K562 treated with DMSO at 1 percent for 4 hours (cell line): Measurements from ENCODE around the gene ZNF837. TPM values are rescaled to one million over a fixed set of nuclear protein-coding genes. Genes with fewer than 3 reads are reported as not detected.

Experiments
- total RNA-seq: library from RNA; unstranded; fragments of 300-600 nt; gene quantifications from 2 replicates; pipeline ENCODE4 v1.2.3, GENCODE V29; 2022; ENCODE audit not compliant: insufficient read depth

ZNF837 gene
- total RNA-seq = 2.8 and 6.2 TPM in 2 replicates

DNA sequence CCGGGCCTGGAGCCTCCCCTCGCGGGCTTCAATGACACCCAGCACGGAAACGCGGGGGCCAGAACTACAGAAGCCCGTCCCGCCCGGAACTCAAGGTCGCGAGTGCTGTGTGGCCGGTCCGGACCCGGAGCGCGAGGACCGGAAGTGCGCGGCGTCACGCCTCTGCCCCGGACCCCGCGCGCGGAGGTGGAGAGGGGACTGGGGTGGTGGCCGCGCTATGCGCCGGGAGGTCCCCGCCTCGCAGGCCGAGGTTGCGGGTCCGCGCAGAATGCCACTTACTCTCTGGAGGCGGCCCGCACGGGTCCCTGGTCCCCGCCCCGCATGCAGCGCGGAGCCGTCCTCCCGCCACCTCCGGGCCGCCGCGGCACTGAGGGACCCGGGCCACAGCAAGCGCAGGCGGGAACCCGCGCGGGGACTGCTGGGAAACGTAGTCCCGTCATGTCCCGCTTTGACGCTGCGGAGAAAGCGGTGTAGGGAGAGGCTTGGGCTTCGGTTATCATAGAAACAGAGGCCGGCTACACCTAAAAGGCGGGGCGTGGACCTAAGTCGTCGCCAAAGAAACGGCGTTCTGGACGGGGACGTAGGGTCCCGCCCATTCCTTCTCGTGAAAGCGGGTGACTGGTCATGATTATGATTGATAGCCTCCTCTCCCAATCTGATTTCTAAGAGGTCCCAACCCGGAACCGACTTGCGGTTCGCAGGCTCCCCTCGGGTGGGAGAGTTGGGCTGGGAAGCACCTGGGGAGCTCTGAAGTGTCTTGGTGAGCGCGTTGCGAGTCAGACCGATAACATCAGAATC is at the start of gene ZNF837:
Gene ZNF837 (minus strand): TSS at position 369 of the 798 bp plus-strand sequence. CDS start 11,698 bp downstream, outside the sequence.

DNA sequence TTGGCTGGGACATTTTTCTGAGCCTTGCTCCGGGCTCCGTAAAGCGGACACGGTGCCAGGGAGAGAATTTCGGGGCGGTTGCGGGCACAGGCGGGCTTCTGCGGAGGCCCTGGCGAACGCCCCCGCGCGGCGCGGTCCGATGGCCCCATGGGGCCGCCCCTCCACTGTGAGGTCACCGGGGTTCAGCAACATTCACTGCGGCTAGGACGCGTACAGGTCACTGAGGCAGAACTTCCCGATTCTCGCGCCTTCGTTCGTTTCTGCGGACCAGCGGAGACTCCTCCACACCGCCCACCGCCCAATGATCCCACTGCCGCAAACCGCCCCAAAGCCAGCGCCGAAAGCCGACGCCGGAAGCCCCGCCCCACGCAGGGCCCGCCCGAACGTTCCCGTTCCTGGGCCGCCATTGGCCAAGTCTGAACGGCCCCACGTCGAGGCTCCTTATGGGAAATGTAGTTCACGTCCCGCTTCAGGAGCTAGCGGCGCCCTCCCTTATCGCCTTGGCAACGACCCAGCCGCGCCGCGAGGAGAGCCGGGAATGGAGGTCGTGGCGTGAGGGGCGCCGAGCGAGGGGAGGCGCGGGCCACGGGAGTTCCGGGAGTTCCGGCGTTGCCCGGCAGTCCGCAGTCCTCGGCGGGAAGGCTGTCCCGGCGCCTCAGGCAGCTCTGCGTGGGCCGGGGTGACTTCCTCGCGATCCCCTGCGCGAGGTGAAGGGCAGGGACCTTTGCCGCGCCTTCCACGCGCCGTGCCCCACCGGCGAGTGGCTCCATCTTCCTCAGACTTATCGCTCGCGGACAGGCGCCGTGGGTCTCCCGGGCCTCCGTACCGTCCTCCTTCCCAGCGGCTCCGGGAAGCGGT is 27.6 kb upstream of the ZNF837 start, which contains the start of gene ZNF584:
Gene ZNF584 (plus strand): TSS at position 498 of the 858 bp plus-strand sequence. CDS start 499 bp downstream, outside the sequence.

DNA sequence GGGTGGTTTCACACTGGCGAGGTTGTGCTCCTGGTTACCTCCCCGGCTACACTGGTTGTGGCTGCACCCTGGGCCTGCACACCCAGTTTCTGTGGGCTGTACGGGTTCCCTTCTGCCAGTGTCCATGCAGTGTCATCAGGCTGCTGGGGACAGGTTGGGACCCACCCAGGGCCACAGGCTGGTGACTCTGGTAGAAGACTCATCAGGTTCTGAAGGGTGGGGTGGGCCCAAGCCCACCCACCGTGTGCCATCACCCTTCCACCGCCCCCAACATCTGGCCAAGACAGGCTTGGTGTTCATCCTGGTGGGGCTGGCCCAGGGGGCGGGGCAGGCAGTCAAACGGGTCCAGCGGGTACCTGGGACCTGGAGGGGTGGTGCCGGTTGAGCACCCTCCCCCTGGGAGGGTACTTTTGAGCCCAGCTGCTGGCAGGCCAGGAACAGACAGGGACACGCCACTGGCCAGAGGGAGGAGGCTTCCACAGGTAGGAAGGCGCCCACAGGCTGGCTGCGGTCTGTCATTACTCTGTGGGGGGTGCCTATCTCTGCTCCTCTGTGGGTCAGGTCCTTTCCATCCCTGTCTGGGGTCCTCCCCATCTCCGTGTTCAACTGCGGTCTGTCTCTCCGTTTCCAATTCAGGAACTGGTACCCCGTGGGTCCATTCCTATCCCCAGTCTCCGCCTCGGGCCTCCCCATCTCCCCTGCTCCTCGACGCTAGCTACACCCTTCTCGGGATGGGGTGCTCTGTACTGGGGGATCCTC is 14.6 kb upstream of the ZNF837 start, which contains the start of gene RNF225:
Gene RNF225 (plus strand): TSS at position 437 of the 759 bp plus-strand sequence. CDS start 434 bp downstream, outside the sequence.

DNA sequence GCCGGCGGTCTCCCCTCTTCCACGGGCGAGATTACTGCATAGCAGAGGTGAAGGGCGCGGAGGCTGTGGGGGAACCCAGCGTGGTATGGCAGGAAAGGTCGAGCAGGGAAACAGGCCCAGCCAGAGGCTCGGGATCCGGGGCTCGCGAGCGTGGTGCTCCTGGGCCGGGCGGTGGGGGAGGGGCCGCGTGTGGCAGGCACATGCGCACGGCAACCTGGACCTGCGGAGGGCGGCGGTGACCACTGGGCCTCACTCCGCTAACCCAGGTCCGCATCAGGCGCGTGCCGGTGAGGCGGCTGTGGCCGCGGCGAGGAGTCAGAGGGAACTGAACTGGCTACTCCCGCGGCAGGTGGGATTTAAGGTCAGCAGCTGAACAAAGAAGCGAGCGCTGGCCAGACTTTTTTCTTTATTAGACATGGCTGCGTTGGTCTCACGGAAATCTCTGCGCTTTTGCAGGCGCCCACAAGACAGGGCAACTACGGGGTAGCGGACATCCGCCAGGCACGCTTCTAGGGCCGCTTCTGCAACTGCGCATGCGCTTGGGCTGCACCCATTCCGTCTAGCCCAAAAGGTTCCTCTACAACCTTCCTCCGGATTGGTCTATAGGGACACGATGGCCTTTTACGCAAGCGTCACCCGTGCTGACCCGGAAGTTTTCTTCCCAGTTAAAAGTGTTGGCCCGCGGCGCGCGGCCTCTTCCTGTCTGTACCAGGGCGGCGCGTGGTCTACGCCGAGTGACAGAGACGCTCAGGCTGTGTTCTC is 5.9 kb upstream of the ZNF837 start, which contains the start of gene RPS5:
Gene RPS5 (plus strand): TSS at position 694 of the 762 bp plus-strand sequence. CDS start 869 bp downstream, outside the sequence.

DNA sequence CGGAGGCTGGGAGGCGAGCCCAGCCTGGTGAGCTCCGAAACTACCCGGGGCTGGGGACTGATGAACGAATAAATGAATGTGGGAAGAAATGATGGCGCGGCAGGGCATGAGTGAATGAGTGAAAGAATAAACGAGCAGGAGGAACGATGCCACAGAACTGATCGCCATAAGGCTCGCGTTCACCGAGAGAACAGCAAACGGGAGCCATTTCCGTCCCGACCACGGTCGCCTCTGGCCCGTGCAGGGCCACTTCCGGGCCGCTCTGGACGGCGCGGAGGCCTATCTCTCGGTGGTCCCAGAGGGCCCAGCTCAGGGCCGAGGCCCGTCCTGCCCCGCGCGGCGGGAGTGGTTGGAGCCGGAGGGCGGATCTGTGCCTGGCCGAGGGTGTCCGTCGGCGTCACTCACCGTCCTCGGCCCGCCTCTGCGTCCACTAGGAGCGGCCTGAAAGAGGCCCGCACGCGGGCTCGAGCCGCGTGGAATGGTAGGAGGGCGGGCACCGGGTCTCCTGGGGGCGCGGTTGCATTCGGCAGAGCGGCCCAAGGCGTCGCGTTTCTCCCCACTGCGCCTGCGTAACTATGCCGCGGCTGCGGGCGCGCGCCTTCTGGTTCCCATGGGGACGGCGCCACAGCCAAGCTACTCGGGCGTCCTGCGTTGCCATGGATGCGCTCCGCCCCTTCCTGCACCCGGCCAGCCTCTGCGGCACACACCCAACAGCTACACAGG is 18.4 kb downstream of the ZNF837 start, which contains the start of gene ZNF497:
Gene ZNF497 (minus strand): TSS at position 480 of the 723 bp plus-strand sequence. CDS start 5,116 bp downstream, outside the sequence.

DNA sequence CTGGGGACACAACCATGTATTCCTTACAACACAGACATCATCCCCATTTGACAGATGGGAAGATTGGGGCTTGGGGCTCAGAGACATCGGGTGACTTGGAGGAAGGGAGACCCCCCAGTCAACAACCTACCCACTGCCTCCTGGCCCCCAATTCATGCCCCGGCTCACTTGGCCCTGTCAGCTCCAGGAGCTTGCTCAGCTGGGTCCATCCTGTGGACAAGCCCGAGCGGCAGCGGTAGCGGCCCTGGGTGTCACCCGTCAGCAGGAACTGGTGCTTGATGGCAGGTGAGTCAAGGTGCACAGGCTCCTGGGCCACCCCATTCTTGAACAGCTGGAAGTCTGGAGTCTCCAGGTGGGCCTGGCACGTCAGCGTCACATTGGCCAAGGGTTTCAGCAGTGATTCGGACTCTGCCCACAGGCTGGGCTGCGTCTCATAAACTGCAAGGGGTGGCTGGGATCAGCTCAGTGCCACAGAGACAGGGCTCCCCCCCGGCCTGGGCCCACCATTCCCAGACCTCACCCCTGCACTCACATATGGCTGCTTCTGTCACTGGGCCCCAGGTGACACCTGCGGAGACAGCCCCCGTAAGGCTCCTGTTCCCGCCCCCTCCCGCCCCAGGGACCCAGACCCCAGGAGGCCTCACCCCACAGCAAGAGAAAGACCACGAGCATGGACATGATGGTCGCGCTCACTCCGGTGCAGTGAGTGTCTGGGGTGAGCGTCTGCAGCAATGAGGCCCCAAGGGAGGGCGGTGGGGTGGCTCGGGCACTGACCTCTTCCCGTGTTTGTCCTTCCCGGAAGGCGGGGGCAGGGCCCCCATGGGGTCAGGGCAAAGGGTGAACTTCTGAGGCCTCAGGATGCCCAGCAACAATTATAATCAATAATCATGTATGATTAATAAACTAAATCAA is 27.8 kb downstream of the ZNF837 start, which contains the start of gene A1BG:
Gene A1BG (minus strand): TSS at position 733 of the 912 bp plus-strand sequence. CDS start 55 bp downstream, at position 678.

DNA sequence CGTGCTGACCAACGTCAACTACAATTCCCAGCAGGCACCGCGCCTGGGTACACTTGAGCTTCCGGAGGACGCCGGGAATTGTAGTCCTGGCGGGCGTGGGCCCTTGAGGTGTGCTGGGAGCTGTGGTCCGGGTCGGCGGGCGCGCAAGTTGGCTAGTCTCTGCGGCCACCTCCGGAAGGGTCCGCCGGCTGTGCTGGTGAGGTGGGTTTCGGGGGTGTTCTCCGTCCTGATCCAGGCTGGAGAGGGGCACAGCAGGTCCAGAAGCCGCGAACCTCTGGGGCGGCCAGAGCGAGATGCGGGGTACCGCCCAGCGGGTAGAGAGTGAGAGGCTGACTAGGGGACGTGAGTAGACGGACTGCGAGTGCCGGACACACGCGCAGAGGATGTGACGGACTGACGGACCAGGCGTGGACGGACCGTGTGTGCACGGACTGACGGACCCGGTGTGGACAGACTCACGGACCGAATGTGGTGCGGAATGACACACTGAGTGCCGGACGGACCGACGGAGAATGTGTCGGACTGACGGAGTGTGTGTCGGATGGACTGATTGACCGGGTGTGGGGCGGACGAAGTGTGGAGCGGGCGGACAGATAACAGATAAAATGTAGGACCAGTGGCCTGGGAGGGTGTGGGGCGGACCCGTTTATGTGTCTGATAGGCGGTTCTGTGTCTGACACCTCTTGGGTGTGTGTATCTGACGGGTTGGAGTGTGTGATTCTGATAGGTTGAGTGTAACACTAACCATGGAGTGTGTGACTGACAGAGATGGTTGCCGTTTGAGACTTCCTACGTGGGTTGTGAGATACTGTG is 53.7 kb downstream of the ZNF837 start, which contains the start of gene ZSCAN22:
Gene ZSCAN22 (plus strand): TSS at position 81 of the 813 bp plus-strand sequence. CDS start 7,809 bp downstream, outside the sequence.

Other genes starting within 250 kb of the ZNF837 start
- 1.5 and 2.4 TPM in 2 replicates for gene ZNF329, start 230.2 kb downstream of the ZNF837 start, total RNA-seq
- gene ZNF274, start 198.0 kb downstream of the ZNF837 start, total RNA-seq = 34.3 and 35.2 TPM in 2 replicates
- 20.9 and 27.5 TPM in 2 replicates for gene ZNF544, start 152.1 kb downstream of the ZNF837 start, total RNA-seq
- gene ZNF8, start 102.1 kb downstream of the ZNF837 start, total RNA-seq = 1.7 and 1.8 TPM in 2 replicates
- 94.2 and 122 TPM in 2 replicates for gene ERVK3-1, start 75.7 kb downstream of the ZNF837 start, total RNA-seq
- 1.7 and 2.7 TPM in 2 replicates for gene ZSCAN22, start 54.0 kb downstream of the ZNF837 start, total RNA-seq
- gene A1BG, start 27.5 kb downstream of the ZNF837 start, total RNA-seq = 17.9 and 43.1 TPM in 2 replicates
- gene ZNF497, start 18.3 kb downstream of the ZNF837 start, total RNA-seq = 4.4 and 4.6 TPM in 2 replicates
- gene RPS5, start 6.2 kb upstream of the ZNF837 start, total RNA-seq = 5,644 and 6,167 TPM in 2 replicates
- gene RNF225, start 14.6 kb upstream of the ZNF837 start, total RNA-seq = 1.1 TPM in 1 of 2 replicates, not detected in the other
- gene ZNF584, start 27.6 kb upstream of the ZNF837 start, total RNA-seq = 11.1 and 12.3 TPM in 2 replicates
- 0.78 and 1.5 TPM in 2 replicates for gene ZNF132, start 59.1 kb upstream of the ZNF837 start, total RNA-seq
- 1.9 and 2.6 TPM in 2 replicates for gene ZNF324B, start 70.6 kb upstream of the ZNF837 start, total RNA-seq
- gene ZNF324, start 86.0 kb upstream of the ZNF837 start, total RNA-seq = 8.6 and 11.8 TPM in 2 replicates
- 9.9 and 11.9 TPM in 2 replicates for gene ZNF446, start 95.3 kb upstream of the ZNF837 start, total RNA-seq
- 26.2 and 35.6 TPM in 2 replicates for gene SLC27A5, start 131.0 kb upstream of the ZNF837 start, total RNA-seq
- 9.5 and 13.1 TPM in 2 replicates for gene ZBTB45, start 138.8 kb upstream of the ZNF837 start, total RNA-seq
- 689 and 750 TPM in 2 replicates for gene TRIM28, start 163.0 kb upstream of the ZNF837 start, total RNA-seq
- 141 and 158 TPM in 2 replicates for gene CHMP2A, start 174.1 kb upstream of the ZNF837 start, total RNA-seq
- gene UBE2M, start 177.6 kb upstream of the ZNF837 start, total RNA-seq = 97.1 and 115 TPM in 2 replicates
- gene MZF1, start 192.3 kb upstream of the ZNF837 start, total RNA-seq = 21.6 and 25.5 TPM in 2 replicates